GM23338 (cell line): ENCODE measurements around the gene TWIST2.

ENCODE experiments used
- CTCF ChIP-seq, 2 experiments: fragments of 200-600 bp in 1 of 2; sonication (generic) in 1 of 2; conservative IDR thresholded peaks; 2 replicates each; pipeline versions ENCODE4 v1.5.1 to v1.6.1; 2016 to 2017; ENCODE audit warnings: antibody characterized with exemption in 2 of 2, low read depth in 2 of 2, mild to moderate bottlenecking in 2 of 2, moderate library complexity in 1 of 2
- POLR2AphosphoS5 ChIP-seq: IDR thresholded peaks from 2 replicates; pipeline ENCODE4 v1.6.1; 2016; ENCODE audit warnings: antibody characterized with exemption, low read depth

GRCh38 chr2:238939074-238939473 is 91.2 kb downstream of the TWIST2 start:
- TF ChIP-seq POLR2AphosphoS5, result no peak
- TF ChIP-seq CTCF (conservative IDR thresholded peaks at IDR 0.05; ENCODE audit: low read depth in 2 of 2), result no peak
